A673 (cell line): ENCODE data around the gene KRT8. TPM values are rescaled to one million over a fixed set of nuclear protein-coding genes. Genes with fewer than 3 reads are reported as not detected.

Source experiments
- BruUV-seq: library from RNA; stranded (reverse); fragments of 400-500 nt; replicated peaks from 2 replicates; lab custom pipeline; 2021; lab: Mats Ljungman, UMichigan
- CTCF ChIA-PET: fragments of 300-600 bp; sonication (Branson Sonifier 250); formaldehyde crosslinking; loops from one replicate; lab custom pipeline; 2022; ENCODE audit warnings: antibody characterized with exemption; lab: Charles Lee
- POLR2A ChIA-PET: fragments of 300-600 bp; sonication (Branson Sonifier 250); formaldehyde crosslinking; loops from one replicate; lab custom pipeline; 2022; ENCODE audit warnings: antibody characterized with exemption; ENCODE audit not compliant: low non-redundant PET; lab: Charles Lee
- DNase-seq: peaks from one replicate; pipeline ENCODE4 v3.0.0-alpha.2; 2015; ENCODE audit warnings: low spot score
- H3K27ac ChIP-seq: fragments of 200-600 bp; sonication (generic); 2 replicates; pipeline ENCODE4 v1.5.1; 2016; ENCODE audit warnings: mixed run types, low read depth, mild to moderate bottlenecking, mixed read lengths, antibody characterized with exemption, low read length; ENCODE audit not compliant: poor library complexity, severe bottlenecking
- H3K27me3 ChIP-seq: fragments of 200-600 bp; sonication (generic); replicated peaks from 2 replicates; pipeline ENCODE4 v1.6.1; 2017; ENCODE audit warnings: mixed run types, low read depth, mild to moderate bottlenecking, mixed read lengths, antibody characterized with exemption, low read length; ENCODE audit not compliant: insufficient read depth, poor library complexity
- H3K36me3 ChIP-seq: fragments of 200-600 bp; sonication (generic); 2 replicates; pipeline ENCODE4 v1.6.1; 2016; ENCODE audit warnings: mixed run types, mild to moderate bottlenecking, mixed read lengths, antibody characterized with exemption, low read length; ENCODE audit not compliant: insufficient read depth, poor library complexity, severe bottlenecking
- H3K4me1 ChIP-seq: fragments of 200-600 bp; sonication (generic); 2 replicates; pipeline ENCODE4 v1.6.1; 2017; ENCODE audit warnings: mixed run types, mild to moderate bottlenecking, mixed read lengths, antibody characterized with exemption, low read length; ENCODE audit not compliant: insufficient read depth, poor library complexity, severe bottlenecking
- H3K4me3 ChIP-seq: fragments of 200-600 bp; sonication (generic); 2 replicates; pipeline ENCODE4 v1.5.1; 2016; ENCODE audit warnings: low read depth, mixed run types, mild to moderate bottlenecking, mixed read lengths, low read length; ENCODE audit not compliant: poor library complexity, severe bottlenecking
- H3K9me3 ChIP-seq: fragments of 200-600 bp; sonication (generic); 2 replicates; pipeline ENCODE4 v1.6.1; 2016; ENCODE audit warnings: mixed run types, low read depth, mild to moderate bottlenecking, mixed read lengths, antibody characterized with exemption, low read length; ENCODE audit not compliant: poor library complexity, severe bottlenecking
- EZH2 ChIP-seq: fragments of 200-600 bp; sonication (generic); IDR thresholded peaks from 2 replicates; pipeline ENCODE4 v1.6.1; 2017; ENCODE audit warnings: borderline replicate concordance, low read depth, mild to moderate bottlenecking, mixed read lengths, antibody characterized with exemption, low read length; ENCODE audit not compliant: poor library complexity, severe bottlenecking
- intact Hi-C: fragments of 100-400 bp; cut with micrococcal nuclease; formaldehyde crosslinking; loops from one replicate; pipeline ENCODE4 v1.10.0; 2022; ENCODE audit not compliant: unreplicated experiment
- total RNA-seq: library from RNA; stranded (reverse); gene quantifications from 2 replicates; pipeline ENCODE4 v1.2.3, GENCODE V29; 2021
- TF ChIP-seq, protein P1 (sequence below): fragments of 300-800, 200-600 bp; sonication (generic); conservative IDR thresholded peaks from 2 replicates; pipeline ENCODE4 v1.5.1; 2017; ENCODE audit warnings: low read depth, mild to moderate bottlenecking, antibody characterized with exemption, low read length, moderate library complexity, mixed read lengths

The KRT8 gene
- total RNA-seq, 1 experiment from 2014 or later = 15.4 TPM

DNA sequence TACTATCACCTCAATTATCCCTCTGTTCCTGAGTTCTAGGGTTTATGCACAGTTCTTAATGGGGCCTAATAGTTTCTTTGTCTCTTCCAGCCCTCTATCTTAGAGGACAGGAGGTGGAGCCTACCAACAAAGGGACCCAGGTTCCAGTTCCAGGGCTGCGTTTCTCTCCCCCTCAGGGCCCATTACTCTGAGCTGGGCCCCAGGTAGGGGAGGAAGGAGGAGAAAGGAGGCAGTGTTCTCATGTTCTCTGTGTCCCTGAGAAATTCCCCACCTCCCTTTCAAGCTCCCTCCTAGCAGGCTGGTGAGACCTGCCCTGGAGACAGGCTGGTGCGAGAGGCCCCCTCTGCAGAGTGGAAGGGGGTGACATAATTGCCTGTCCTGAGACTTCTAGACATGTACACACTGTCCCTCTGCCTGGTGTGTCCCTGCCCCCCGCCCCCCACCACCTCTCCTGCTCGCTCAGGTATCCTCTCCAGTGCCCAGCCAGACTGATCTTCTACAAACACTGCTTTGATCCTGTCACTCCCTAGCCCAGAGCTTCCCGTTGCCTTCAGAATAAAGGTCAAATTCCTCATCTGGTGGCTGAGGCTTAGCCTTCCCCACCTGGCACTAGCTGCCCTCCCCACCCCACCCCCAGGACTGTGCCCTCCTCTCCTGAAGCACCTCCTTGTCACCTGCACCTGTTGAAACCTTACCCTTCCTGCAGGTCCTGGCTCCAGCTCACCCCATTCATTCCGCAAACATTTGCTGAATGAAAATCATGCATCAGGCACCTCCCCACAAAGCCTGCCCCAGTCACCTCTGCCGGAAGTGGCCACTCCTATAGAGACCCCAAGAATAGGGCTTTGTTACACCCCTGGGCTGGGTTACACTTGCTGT, 21.1 kb upstream of the KRT8 start:
- no peaks in the 10 kb centered on the region for H3K9me3 ChIP-seq
- intact Hi-C loops = no loop called here
- no peak for TF ChIP-seq EZH2
- TF ChIP-seq, protein P1, sequence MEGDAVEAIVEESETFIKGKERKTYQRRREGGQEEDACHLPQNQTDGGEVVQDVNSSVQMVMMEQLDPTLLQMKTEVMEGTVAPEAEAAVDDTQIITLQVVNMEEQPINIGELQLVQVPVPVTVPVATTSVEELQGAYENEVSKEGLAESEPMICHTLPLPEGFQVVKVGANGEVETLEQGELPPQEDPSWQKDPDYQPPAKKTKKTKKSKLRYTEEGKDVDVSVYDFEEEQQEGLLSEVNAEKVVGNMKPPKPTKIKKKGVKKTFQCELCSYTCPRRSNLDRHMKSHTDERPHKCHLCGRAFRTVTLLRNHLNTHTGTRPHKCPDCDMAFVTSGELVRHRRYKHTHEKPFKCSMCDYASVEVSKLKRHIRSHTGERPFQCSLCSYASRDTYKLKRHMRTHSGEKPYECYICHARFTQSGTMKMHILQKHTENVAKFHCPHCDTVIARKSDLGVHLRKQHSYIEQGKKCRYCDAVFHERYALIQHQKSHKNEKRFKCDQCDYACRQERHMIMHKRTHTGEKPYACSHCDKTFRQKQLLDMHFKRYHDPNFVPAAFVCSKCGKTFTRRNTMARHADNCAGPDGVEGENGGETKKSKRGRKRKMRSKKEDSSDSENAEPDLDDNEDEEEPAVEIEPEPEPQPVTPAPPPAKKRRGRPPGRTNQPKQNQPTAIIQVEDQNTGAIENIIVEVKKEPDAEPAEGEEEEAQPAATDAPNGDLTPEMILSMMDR = no peak
- H3K27me3 ChIP-seq = no peaks in the 10 kb centered on the region
- DNase-seq = no peak
- no peak overlapping the region for H3K27ac ChIP-seq
- no TSS peak for BruUV-seq
- H3K4me1 ChIP-seq = peaks cover 12% of the 10 kb centered on the region
- H3K36me3 ChIP-seq = no peaks in the 10 kb centered on the region
- CTCF ChIA-PET = no interaction called here
- POLR2A ChIA-PET = interaction anchor here (0.7 kb wide), 1 partner anchor 542 kb away, joined by 3 read pairs; no protein-coding TSS in a partner anchor
- H3K4me3 ChIP-seq = no peak overlapping the region

DNA sequence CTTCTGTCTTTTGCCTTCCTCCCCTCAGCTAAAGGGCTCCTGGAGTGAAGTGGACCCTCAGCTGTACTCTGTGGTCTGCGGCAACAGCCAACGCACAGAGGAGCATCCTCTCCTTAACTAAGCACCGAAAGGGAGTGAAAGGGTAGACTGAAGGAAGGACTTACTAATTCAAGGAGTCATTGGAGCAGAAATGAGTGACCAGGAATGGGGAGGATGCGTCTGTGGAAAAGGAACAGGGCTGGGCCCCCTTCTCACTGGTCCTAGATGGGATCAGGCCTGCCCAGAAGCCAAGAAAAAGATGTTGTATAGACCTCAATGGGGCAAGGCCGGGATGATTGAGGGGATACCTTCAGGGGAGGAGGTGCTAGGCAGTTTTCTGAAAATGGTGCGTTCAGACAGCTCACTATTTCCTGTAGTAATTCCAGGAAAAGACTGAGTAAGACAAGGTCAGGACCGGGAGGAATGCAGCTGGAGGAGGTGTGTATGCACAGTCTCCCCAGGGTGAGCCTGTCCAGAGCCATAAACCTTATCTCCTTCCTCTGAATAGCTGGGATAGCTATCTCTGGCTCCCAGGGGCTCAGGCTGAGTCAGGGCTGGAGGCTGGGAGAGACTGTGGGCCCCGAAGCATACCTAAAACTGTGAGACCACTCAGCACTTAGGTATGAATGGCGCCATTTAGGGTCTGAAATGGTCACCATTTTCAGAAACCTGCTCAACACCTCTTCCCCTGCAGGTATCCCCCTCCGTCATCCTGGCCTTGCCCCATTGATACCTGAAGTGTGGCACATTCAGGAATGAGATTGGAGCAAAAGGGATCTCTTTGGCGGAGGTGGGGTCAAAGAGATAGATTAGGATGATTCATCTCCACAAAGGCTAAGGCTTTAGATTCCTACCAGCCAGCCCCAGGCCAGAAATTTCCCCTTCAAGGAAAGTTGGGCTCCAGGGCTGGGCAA, 20.2 kb upstream of the KRT8 start:
- Histone ChIP-seq H3K9me3 (no peaks in the 10 kb centered on the region), H3K36me3 (no peaks in the 10 kb centered on the region), H3K27me3 (no peaks in the 10 kb centered on the region), H3K4me3 (no peak overlapping the region), H3K27ac (no peak overlapping the region), H3K4me1 (peaks cover 12% of the 10 kb centered on the region)
- intact Hi-C loops = no loop called here
- BruUV-seq = no TSS peak
- DNase-seq = no peak
- CTCF ChIA-PET = interaction anchor here (0.7 kb wide), 1 partner anchor 56 kb away, joined by 3 read pairs; no protein-coding TSS in a partner anchor
- TF ChIP-seq, protein P1 = no peak
- TF ChIP-seq EZH2 = no peak
- POLR2A ChIA-PET = no interaction called here

DNA sequence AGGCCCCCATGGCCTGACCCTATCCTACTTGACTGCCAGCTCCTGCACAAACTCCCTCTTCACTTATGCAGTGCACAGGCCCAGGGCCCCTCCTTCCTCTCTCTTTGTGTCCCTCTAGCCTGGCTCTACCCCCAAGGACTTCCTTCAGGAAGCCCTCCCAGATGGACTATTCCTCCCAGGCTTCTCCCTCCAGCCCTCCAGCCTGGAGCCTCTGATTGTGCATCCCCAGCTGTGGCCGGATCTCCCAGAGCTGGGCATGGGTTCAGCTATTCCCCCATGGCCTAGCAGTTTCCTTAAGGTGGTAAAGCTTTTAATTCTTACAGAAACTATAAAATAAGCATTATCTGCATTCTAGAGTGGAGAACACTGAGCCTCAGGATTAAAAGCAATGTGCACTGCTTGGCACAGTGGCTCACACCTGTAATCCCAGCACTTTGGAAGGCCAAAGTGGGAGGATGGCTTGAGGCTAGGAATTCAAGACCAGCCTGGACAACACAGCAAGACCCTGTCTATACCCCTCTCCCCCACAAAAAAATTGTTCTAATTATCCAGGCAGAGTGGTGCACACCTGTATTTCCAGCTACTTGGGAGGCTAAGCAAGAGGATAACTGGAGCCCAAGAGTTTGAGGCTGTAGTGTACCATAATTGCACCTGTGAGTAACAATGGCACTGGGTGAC, 16.8 kb upstream of the KRT8 start:
- POLR2A ChIA-PET = no interaction called here
- intact Hi-C loops = no loop called here
- CTCF ChIA-PET = interaction anchor here (0.6 kb wide), 2 partner anchors 8 to 59 kb away, joined by 3 to 6 read pairs; no protein-coding TSS in a partner anchor
- H3K27me3 ChIP-seq = no peaks in the 10 kb centered on the region
- no peak for DNase-seq
- H3K4me3 ChIP-seq = no peak overlapping the region
- H3K4me1 ChIP-seq = peaks cover 5% of the 10 kb centered on the region
- no peak overlapping the region for H3K27ac ChIP-seq
- H3K36me3 ChIP-seq = no peaks in the 10 kb centered on the region
- BruUV-seq = no TSS peak
- no peaks in the 10 kb centered on the region for H3K9me3 ChIP-seq
- TF ChIP-seq, protein P1 = no peak
- TF ChIP-seq EZH2 = no peak
